ENCODE data around the gene GYPC. TPM values are rescaled to one million over a fixed set of nuclear protein-coding genes. Genes with fewer than 3 reads are reported as not detected.
"Not testable (repeated sequence)": the region's sequence is repeated elsewhere in the genome, so short reads cannot be mapped to it uniquely, and the experiment has no call there.

The GYPC gene, protein sequence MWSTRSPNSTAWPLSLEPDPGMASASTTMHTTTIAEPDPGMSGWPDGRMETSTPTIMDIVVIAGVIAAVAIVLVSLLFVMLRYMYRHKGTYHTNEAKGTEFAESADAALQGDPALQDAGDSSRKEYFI
- total RNA-seq (2014; rRNA removed; shearing (Covaris generic)), result 32.9 and 37.1 TPM in 2 replicates

DNA sequence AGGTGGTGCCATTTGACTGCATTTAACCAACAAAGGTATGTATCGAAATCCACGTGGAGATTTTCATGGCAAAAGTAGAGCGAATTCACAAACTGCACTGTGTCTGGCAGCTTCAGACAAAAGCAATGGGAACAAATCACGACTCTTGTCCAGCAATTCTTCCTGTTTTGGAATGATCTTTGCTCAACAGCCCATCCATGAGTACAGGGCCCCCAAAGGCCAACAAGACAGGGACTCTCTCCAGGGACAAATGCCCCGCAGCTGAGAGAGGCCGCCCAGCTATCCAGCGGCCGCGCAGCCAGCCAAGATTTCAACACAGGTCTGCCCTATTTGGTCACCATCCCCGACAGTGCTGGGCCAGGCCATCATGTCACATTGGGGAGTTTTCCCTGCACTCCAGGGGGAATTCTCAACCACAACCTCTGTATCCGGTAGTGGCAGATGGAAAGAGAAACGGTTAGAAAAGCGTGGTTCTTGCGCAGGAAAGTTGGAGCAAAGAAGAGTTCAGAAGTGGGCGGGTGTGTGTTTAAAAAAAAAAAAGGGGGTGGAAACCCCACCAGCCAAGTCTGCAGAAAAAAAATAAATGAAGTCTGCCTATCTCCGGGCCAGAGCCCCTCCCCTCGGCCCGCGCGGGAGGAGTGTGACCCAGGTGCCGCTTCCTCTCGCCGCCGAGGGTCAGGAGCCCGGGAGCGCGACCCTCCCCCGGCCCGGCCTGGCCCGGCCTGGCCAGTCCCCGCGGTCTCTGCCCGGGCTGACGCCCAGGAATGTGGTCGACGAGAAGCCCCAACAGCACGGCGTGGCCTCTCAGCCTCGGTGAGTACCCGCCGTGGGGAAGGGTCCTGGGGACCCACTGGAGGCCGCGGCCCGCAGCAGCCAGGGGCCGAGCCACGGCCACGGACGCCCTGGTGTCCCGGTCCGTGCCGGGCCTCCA is at the start of gene GYPC:
Gene GYPC, plus strand, starts transcription at position 659 of the 931 bp plus-strand sequence. Its CDS starts 106 bp downstream, at position 765.
- in situ Hi-C loops (cut with HindIII; ENCODE audit: low sequenced_read_pairs), result no loop called here
- no peak for DNase-seq (ENCODE audit: low spot score)

- in situ Hi-C loops (cut with HindIII; ENCODE audit: low sequenced_read_pairs), result no loop called here
- no peak for DNase-seq (ENCODE audit: low spot score)
Observed at GRCh38 chr2:126614524-126615227, 41.3 kb upstream of the GYPC start.

DNA sequence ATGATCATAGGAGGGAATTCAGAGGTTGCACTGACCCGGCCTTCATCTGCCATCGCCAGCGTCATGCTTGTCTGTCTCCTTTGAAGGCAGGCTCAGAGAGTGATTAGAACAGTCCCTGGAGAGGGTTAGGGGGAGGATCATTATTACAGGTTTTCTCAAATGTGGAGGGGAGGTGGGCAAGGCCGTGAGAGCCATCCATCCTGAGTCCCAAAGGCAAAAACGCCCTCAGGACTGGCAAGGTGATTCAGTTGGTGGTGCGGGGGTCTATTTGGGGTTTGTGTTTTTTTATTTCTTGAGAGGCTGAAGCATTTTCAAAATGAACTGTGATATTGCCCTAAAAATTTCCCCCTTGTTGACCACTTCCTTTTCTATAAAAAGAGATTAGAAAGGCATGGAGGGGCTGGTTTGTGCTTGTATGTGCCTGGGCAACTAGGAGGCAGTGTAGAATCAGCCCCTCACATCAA is 39.3 kb upstream of the GYPC start:
- DNase-seq (ENCODE audit: low spot score), result no peak
- in situ Hi-C loops (cut with HindIII; ENCODE audit: low sequenced_read_pairs), result no loop called here

DNA sequence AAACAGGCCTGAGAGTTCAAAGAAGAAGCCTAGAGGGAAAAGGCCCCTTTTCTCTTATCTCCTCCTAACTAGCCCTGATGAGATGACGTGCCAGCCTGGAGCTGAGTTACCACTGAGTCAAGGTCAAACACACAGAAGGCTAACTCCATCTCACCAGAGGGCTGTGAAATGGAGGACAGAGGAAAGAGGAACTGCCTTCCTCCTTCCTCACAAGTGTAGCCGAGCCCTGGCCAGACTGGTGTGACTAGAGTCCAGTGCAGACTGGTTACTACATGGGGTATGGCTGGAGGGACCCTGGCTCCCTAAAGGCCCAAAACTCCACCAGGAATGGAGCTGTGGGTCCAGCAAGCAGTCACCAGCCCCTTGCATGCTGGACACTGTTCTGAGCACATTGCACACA is 35.7 kb upstream of the GYPC start:
- DNase-seq (ENCODE audit: low spot score), result no peak
- in situ Hi-C loops (cut with HindIII; ENCODE audit: low sequenced_read_pairs), result no loop called here

DNA sequence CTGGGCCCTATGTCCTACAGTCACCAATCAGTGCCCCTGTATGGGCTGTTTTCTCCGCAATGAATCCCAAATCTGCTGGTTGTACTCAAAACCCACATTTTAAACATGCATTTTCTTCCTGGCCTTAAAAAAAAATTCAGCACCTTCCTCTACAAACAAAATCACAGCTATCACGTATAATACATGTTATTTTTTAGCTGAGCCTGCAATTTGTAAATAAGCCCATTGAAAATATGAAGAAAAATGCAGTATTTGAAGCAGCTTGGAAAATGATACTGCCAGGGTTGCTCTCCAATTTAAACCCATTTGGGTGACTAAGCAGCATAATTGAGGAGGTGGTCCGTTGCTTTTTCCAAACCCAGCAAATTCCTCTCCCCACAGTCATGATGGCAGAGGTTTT is 33.0 kb upstream of the GYPC start:
- in situ Hi-C loops (cut with HindIII; ENCODE audit: low sequenced_read_pairs), result no loop called here
- no peak for DNase-seq (ENCODE audit: low spot score)

- DNase-seq (ENCODE audit: low spot score), result no peak
- in situ Hi-C loops (cut with HindIII; ENCODE audit: low sequenced_read_pairs), result no loop called here
Observed at GRCh38 chr2:126627643-126628042, 28.3 kb upstream of the GYPC start.

DNA sequence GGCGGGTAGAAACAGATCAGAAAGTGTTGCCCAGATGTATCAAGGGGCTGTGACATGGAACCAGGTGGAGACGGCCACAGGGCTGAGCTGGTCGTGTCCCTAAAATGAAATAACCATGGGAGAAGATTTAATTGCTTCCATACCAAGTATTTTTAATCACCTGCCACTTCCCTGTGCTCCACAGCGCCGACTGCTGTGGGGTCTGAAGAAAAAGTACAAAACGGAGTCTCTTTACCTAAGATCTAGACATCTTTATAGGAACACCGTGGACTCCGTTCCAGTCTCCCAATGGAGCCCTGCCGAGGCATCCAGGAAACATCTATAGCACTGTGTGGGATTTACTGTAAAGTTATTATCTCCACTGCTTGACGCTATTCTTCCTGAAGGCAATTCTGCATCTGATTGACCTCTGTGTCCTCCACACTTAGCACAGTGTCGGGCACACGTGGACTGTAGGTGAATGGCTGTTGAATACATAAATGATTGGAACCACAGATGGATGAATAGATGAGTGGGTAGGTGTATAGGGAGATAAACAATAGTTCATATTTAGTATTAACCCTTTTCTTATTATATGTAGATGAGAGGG is 21.6 kb upstream of the GYPC start:
- in situ Hi-C loops (cut with HindIII; ENCODE audit: low sequenced_read_pairs), result no loop called here
- DNase-seq (ENCODE audit: low spot score), result no peak

- in situ Hi-C loops (cut with HindIII; ENCODE audit: low sequenced_read_pairs), result no loop called here
- DNase-seq (ENCODE audit: low spot score), result no peak
Observed at GRCh38 chr2:126635281-126635680, 20.7 kb upstream of the GYPC start.

- in situ Hi-C loops (cut with HindIII; ENCODE audit: low sequenced_read_pairs), result no loop called here
Observed at GRCh38 chr2:126635736-126636135, 20.2 kb upstream of the GYPC start.

DNA sequence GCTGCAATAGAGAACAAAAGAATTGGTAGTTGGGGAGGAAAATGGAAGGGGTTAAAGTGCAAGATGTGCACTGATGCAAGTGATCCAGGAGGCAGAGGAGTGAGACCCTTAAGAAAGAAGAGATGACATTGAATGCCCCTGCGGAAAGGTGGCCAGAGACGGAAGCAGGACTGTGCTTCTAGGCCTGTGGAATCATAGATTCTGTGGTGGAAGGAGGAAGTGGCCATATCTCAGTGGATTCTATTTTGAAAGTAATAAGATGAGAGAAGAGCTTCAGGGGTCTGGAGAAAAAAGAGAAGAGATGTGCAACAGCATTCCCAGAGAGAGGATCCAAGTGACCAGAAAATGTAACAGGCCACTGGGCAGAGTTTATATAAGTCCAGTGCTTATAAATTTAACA is 18.6 kb upstream of the GYPC start:
- no peak for DNase-seq (ENCODE audit: low spot score)
- in situ Hi-C loops (cut with HindIII; ENCODE audit: low sequenced_read_pairs), result no loop called here

More at GRCh38 chr2:126635736-126636135, 20.2 kb upstream of the GYPC start:
- no peak for DNase-seq (ENCODE audit: low spot score)

- in situ Hi-C loops (cut with HindIII; ENCODE audit: low sequenced_read_pairs), result no loop called here
- DNase-seq (ENCODE audit: low spot score), result no peak
Observed at GRCh38 chr2:126638746-126639145, 17.2 kb upstream of the GYPC start.

DNA sequence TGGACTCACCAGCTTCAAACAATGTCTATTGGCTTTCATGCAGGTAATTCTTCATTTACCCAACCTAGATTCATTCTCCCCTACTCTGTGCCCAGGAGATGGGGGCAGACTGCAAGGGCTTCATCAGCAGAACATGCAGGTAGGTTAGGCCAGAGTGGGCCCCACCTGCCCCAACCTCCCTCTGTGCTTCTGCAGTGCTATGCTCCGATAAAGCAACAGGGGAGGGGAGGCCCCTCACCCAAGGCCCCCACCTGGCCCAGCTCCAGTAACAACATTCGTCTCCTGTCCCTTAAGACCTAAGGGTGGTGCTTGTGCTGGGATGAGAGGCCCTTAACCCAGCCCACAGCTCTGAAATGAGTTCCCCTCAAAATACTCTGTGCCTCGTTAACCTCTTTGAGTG is 16.7 kb upstream of the GYPC start:
- in situ Hi-C loops (cut with HindIII; ENCODE audit: low sequenced_read_pairs), result no loop called here
- no peak for DNase-seq (ENCODE audit: low spot score)

- in situ Hi-C loops (cut with HindIII; ENCODE audit: low sequenced_read_pairs); DNase-seq (ENCODE audit: low spot score): not testable (repeated sequence)
Observed at GRCh38 chr2:126641294-126641693, 14.7 kb upstream of the GYPC start.

- in situ Hi-C loops (cut with HindIII; ENCODE audit: low sequenced_read_pairs), result no loop called here
- no peak for DNase-seq (ENCODE audit: low spot score)
Observed at GRCh38 chr2:126642031-126642430, 13.9 kb upstream of the GYPC start.

GRCh38 chr2:126643431-126643830 is 12.5 kb upstream of the GYPC start:
- in situ Hi-C loops (cut with HindIII; ENCODE audit: low sequenced_read_pairs), result no loop called here
- no peak for DNase-seq (ENCODE audit: low spot score)

- DNase-seq (ENCODE audit: low spot score), result no peak
Observed at GRCh38 chr2:126643972-126644371, 12.0 kb upstream of the GYPC start.

DNA sequence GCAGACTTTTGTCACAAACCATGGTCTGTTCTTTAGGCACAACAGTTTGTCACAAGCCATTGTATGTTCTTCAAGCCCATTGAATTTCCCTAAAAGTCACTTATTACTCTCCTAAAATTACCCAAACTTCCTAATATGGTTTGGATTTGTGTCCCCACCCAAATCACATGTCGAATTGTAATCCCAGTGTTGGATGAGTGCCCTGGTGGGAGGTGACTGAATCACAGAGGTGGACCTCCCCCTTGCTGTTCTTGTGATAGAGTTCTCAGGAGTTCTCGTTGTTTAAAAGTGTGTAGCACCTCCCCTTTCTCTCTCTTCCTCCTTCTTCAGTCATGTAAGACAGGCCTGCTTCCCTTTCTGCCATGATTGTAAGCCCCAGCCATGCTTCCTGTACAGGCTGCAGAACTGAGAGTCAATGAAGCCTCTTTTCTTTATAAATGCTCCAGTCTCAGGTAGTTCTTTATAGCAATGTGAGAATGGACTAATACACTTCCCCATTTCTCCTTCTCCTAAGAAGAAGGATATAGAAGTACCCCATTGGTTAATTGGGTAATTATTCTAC is 11.2 kb upstream of the GYPC start:
- DNase-seq (ENCODE audit: low spot score), result no peak
- in situ Hi-C loops (cut with HindIII; ENCODE audit: low sequenced_read_pairs), result no loop called here

More at GRCh38 chr2:126643972-126644371, 12.0 kb upstream of the GYPC start:
- in situ Hi-C loops (cut with HindIII; ENCODE audit: low sequenced_read_pairs), result no loop called here

DNA sequence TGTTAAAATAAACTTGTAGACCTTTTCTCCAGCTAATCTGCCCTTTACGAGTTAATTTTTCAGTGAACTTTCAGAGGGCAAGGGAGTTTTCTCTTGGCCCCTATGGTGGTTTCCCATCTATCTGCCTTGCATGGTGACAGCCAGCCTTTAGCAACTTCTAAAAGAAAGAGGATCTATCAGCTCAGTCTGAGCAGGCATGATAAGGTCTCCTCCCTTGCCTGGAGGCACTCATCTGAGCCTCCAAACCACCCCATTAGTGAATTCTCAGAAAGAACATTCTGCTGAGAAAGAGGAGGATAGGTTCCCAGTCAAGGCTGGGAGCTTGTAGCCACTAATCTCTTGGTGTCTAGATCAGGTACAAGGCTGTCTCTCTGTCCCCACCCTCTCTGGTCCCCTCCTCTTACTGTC is 10.7 kb upstream of the GYPC start:
- in situ Hi-C loops (cut with HindIII; ENCODE audit: low sequenced_read_pairs), result no loop called here

GRCh38 chr2:126646026-126646425 is 9.9 kb upstream of the GYPC start:
- in situ Hi-C loops (cut with HindIII; ENCODE audit: low sequenced_read_pairs), result no loop called here
- DNase-seq (ENCODE audit: low spot score), result no peak

More for the DNA sequence above, 10.7 kb upstream of the GYPC start:
- DNase-seq (ENCODE audit: low spot score), result no peak
